ENCODE data around the gene NEGR1. TPM values are rescaled to one million over a fixed set of nuclear protein-coding genes. Genes with fewer than 3 reads are reported as not detected.

NEGR1 gene
- total RNA-seq (10 to 100 TPM in 3 of 5 donors, 1 to 10 TPM in 2; 1.2 to 35.4 (median 13.4) TPM), polyA plus RNA-seq (1 to 10 TPM; 4.0 to 7.9 (median 4.4) TPM)
- long read RNA-seq, donor 1, result 0 reads
- long read RNA-seq, donor 2, partial matches to known transcripts, result 6 of 6 reads
- long read RNA-seq, donor 2, other reads (novel, unspliced or antisense), result 0 of 6 reads
- long read RNA-seq, donor 3, partial matches to known transcripts, result 5 of 5 reads
- long read RNA-seq, donor 3, other reads (novel, unspliced or antisense), result 0 of 5 reads
- long read RNA-seq, donor 4, result 0 reads
- long read RNA-seq, donor 5, partial matches to known transcripts, result 7 of 7 reads
- long read RNA-seq, donor 5, other reads (novel, unspliced or antisense), result 0 of 7 reads
- long read RNA-seq, donor 6, result 0 reads
- long read RNA-seq, donor 7, partial matches to known transcripts, result 9 of 9 reads
- long read RNA-seq, donor 7, other reads (novel, unspliced or antisense), result 0 of 9 reads
- long read RNA-seq, donor 8, partial matches to known transcripts, result 9 of 9 reads
- long read RNA-seq, donor 8, other reads (novel, unspliced or antisense), result 0 of 9 reads
- long read RNA-seq, donor 9, partial matches to known transcripts, result 14 of 14 reads
- long read RNA-seq, donor 9, other reads (novel, unspliced or antisense), result 0 of 14 reads
- long read RNA-seq, donor 10, result 0 reads

DNA sequence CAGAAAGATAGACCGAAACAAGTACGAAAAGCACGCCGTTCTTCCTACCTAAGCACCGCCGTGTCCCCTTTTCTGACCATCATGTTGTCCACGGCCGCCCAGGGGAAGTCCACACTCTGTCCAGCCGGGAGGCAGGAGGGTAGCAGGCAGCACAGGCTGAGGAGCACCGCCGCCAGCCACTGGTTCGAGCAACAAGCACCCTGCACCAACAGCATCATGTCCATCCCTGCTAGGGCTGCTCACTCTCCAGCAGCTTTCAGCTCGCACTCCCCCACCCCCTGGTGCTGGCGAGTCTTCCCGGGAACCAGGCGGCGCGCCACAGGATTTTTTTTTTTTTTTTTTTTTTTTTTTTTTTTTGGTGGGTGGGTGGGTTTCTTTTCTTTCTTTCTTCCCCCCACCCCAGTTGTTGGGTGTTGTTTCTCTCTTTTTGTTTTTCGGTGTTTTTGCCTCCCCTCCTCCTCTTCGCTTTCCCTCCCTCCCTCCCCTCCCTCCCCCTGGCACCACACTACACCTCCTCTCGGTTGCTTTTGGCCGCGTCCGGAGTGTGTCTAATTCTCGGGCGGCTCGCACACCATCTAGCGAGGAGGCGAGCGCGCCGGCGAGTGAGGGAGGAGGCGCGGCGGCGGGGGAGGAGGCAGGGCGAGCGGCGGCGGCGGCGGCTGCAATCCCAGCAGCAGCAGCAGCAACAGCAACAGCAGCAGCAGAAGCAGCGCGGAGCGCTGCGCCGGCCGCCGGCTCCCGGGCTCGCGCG, at the start of gene NEGR1:
Gene NEGR1 (minus strand): TSS at position 269 of the 751 bp plus-strand sequence.
- Histone ChIP-seq H3K4me3 (peak within 1 kb of the TSS; percentile 65 to 83 (median 78)), H3K9me3 (no peaks in the 10 kb centered on the region), H3K27me3 (peaks cover 0 to 7% (median 0%) of the 10 kb centered on the region in 3 donors), H3K4me1 (peaks cover 0 to 35% (median 17%) of the 10 kb centered on the region in 4 donors), H3K27ac (peak within 1 kb of the TSS; percentile 75 to 92 (median 91)), H3K36me3 (no peaks in the 10 kb centered on the region)
- WGBS, 5 donors, result 1 to 2% (median 1%) methylated on average over 44 to 54 of the region's 54 CpGs
- TF ChIP-seq CTCF (IDR thresholded peaks at IDR 0.05), result peak in 1 of 7 experiments; percentile 19
- TF ChIP-seq EP300 (IDR thresholded peaks at IDR 0.05), result no peak
- peak; percentile 61 to 68 (median 63) for TF ChIP-seq POLR2AphosphoS5 (IDR thresholded peaks at IDR 0.05)
- TF ChIP-seq POLR2A (IDR thresholded peaks at IDR 0.05), result no peak
- intact Hi-C loops (cut with DNase I; ENCODE audit: low total_unique reads), result no loop called here
- peak; percentile 81 to 97 for DNase-seq

DNA sequence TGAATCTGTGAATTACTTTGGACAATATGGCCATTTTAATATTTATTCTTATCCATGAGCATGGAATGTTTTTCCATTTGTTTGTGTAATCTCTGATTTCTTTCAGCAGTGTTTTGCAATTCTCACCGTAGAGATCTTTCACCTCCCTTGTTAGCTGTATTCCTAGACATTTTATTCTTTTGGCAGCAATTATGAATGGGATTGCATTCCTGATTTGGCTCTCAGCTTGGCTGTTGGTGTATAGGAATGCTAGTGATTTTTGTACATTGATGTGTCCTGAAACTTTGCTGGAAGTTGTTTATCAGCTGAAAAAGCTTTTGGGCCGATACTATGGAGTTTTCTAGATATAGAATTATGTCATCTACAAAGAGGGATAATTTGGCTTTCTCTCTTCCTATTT, 44.2 kb upstream of the NEGR1 start:
- DNase-seq, result no peak
- Histone ChIP-seq H3K4me1 (no peaks in the 10 kb centered on the region), H3K36me3 (no peaks in the 10 kb centered on the region), H3K27ac (no peak overlapping the region), H3K27me3 (no peaks in the 10 kb centered on the region), H3K4me3 (no peak overlapping the region), H3K9me3 (no peaks in the 10 kb centered on the region)
- 52 to 68% (median 62%) methylated on average over 2 of the region's 2 CpGs; no CpG with 5 or more reads in 2 of the 5 donors for WGBS, 5 donors
- intact Hi-C loops (cut with DNase I; ENCODE audit: low total_unique reads), result no loop called here
- TF ChIP-seq CTCF (IDR thresholded peaks at IDR 0.05) (no peak), EP300 (IDR thresholded peaks at IDR 0.05) (no peak), POLR2A (IDR thresholded peaks at IDR 0.05) (no peak), POLR2AphosphoS5 (IDR thresholded peaks at IDR 0.05) (no peak)

DNA sequence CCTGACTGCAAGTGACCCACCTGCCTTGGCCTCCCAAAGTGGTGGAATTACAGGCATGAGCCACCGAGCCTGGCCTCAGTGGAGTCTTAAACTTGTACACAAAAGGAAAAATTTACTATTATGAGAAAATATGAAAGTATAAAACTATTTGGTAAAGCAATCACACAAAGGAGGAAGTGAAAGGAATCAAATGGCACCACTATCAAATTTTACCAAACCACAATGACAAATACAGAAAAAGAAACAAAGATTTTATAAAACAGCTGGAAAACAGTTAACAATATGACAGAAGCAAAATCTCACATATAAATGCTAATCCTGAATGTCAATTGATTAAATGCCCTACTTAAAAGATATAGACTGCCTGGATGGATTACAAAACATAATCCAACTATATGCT, 42.1 kb upstream of the NEGR1 start:
- intact Hi-C loops (cut with DNase I; ENCODE audit: low total_unique reads), result no loop called here
- no peak for DNase-seq
- 80 to 83% (median 81%) methylated on average over 1 of the region's 1 CpG; no CpG with 5 or more reads in 1 of the 5 donors for WGBS, 5 donors
- Histone ChIP-seq H3K4me3 (no peak overlapping the region), H3K27ac (no peak overlapping the region), H3K36me3 (no peaks in the 10 kb centered on the region), H3K4me1 (no peaks in the 10 kb centered on the region), H3K27me3 (no peaks in the 10 kb centered on the region), H3K9me3 (no peaks in the 10 kb centered on the region)
- no peak for TF ChIP-seq POLR2A (IDR thresholded peaks at IDR 0.05)
- TF ChIP-seq CTCF (IDR thresholded peaks at IDR 0.05), result no peak
- no peak for TF ChIP-seq EP300 (IDR thresholded peaks at IDR 0.05)
- no peak for TF ChIP-seq POLR2AphosphoS5 (IDR thresholded peaks at IDR 0.05)

DNA sequence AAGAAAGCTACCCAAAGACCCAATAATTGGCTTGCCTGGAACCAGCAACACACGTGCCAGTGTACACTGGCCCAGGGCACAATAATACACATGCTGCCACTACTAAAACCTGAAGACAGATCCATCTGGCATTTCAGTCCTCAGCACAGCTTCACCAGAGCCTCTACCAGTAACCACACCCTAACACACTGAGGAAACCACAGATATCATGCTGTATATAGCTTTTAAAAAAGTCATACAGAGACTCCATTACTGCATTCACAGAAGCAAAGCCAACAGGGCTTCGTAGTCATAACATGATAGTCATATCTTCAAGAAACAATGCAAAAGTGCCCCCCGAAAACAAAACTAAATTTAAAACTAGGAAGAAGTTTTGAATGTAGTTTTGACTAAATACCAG, 40.6 kb upstream of the NEGR1 start:
- Histone ChIP-seq H3K4me3 (no peak overlapping the region), H3K27me3 (no peaks in the 10 kb centered on the region), H3K9me3 (no peaks in the 10 kb centered on the region), H3K36me3 (no peaks in the 10 kb centered on the region), H3K4me1 (no peaks in the 10 kb centered on the region), H3K27ac (no peak overlapping the region)
- WGBS, 5 donors, result 68 to 100% (median 91%) methylated on average over 1 to 3 of the region's 3 CpGs; no CpG with 5 or more reads in 1 of the 5 donors
- intact Hi-C loops (cut with DNase I; ENCODE audit: low total_unique reads), result no loop called here
- no peak for TF ChIP-seq EP300 (IDR thresholded peaks at IDR 0.05)
- TF ChIP-seq POLR2A (IDR thresholded peaks at IDR 0.05), result no peak
- no peak for TF ChIP-seq POLR2AphosphoS5 (IDR thresholded peaks at IDR 0.05)
- TF ChIP-seq CTCF (IDR thresholded peaks at IDR 0.05), result no peak
- no peak for DNase-seq

Measured in stomach (tissue), 19 donors.